ENCODE measurements around the gene DGKH. TPM values are rescaled to one million over a fixed set of nuclear protein-coding genes. Genes with fewer than 3 reads are reported as not detected.
"Not testable (repeated sequence)": the region's sequence is repeated elsewhere in the genome, so short reads cannot be mapped to it uniquely, and the experiment has no call there.

Gene DGKH
- polyA plus RNA-seq, 12 donors, result 2.9 to 6.5 (median 4.3) TPM; not detected in 1

- not testable (repeated sequence) for DNase-seq
These were observed 114.9 kb downstream of the DGKH start for GRCh38 chr13:42163338-42163737.

DNA sequence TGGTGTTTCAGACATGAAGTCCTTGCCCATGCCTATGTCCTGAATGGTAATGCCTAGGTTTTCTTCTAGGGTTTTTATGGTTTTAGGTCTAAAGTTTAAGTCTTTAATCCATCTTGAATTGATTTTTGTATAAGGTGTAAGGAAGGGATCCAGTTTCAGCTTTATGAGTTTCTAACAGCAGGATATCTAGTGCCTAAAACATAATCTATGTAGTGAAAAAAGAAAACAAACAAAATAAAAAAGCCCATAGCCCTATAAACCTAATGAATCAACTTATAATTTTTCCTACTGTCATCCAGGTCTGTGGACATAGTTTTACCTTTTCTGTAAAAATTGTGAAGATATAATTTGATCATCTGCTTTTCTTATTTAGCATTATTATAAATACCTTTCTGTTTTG lies 115.5 kb downstream of the DGKH start:
- DNase-seq, result not testable (repeated sequence)

- no peak for DNase-seq
These were observed 116.2 kb downstream of the DGKH start for GRCh38 chr13:42164557-42165125.

DNA sequence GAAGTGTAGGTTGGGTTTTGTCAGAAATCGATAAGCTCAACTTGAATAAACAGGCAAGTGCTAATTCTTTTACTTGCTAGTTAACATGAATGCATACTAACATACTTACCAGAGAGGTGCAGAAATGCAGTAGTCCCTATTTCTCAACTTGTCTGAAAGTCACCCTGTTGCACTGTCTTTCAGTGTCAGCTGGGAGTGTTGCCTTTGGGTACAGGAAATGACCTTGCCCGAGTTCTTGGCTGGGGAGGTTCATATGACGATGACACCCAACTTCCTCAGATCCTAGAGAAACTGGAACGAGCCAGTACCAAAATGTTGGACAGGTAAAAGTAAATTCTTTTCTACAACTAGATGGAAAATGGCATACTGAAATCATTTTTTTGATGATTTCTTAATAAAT lies 120.0 kb downstream of the DGKH start:
- DNase-seq, result no peak

DNA sequence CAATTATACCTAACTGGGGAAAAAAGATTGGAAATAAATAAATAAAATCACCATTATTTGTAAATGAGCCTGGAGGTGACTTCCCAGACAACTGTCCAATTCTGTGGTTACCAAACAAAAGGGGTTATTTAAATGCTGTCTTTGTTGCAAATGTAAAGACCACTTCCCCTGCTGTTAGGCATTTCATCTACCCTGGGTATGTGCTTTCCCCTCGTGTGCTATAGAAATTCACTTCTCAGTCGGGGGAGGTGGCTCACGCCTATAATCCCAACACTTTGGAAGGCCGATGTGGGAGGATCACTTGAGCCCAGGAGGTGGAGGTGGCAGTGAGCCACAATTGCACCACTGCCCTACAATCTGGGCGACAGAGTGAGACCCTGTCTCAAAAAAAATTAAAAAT lies 121.6 kb downstream of the DGKH start:
- DNase-seq, result no peak

DNA sequence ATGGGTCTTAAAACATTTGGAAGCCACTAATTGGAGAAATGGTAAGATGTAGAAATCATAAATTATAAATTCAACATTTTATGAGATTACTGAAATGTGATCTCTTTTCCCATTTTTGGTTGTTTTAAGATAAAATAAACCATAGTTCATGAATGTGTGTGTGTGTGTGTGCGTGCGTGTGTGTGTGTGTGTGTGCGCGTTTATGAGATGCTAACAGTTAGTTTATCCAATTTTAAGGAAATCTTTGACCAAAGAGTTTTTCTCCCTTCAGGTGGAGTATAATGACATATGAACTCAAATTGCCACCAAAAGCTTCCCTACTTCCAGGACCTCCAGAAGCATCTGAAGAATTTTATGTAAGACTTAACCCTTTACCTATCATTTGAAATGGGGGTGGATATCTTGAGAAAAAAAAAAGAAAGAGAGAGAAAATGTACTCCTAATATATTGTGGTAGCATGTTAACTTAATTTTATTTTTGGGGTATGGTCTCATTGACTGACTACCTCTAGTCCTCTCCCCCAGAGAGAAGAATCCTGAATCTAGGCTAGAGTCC lies 125.4 kb downstream of the DGKH start:
- DNase-seq, result no peak

DNA sequence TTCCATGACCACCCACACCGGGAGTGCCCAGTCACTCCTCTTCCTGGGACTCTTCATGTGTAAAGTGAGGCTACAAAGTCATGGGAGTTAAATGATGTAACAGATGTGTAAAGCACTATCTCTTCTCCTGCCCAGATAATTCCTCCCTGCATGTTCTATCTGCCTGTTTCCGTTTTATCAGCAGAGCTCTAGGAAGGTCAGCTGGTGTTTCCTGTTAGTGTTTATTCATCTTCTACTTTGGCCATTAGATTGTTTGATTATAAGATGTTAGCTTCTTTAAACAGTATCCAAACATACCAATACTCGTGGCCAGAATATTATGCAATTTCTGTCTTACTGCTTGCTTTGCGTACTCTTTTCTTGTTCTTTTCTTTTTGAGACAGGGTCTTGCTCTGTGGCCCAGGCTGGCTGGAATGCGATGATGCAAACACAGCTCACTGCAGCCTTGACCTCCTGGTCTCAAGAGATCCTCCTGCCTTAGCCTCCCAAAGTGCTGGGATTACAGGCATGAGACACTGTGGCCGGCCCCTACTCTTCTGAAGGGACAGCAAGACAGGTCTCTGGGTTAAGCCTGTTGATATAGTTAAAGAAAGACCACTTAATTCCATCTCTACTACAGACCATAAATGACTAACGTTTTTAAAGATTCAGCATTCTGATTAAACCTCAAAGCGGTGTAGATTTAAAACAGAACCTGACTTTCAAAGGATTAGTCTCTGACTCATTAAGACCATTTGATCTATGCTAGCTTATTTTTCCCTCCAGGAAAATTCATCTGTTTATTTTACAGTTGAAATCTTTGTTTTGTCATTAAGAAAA lies 126.1 kb downstream of the DGKH start:
- DNase-seq, result no peak

DNA sequence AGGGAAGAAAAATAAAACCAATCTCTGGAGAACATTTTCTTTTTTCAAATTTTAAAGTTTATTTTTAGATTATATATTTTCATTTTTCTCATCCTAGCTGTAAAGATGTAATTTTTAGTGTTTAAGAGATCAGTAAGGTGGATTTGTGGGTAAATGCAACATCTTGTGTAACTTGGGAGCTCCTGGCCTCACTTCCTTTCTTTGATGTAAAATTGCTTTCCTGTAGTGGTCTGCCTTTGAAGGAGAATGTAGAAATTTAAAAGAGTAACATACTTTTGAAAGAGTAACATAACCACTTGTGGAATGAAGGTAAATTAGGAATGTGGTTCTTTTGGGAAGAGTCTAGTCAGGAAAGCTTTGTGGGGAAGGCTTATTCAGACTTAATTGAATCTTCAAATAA lies 127.8 kb downstream of the DGKH start:
- DNase-seq, result no peak

DNA sequence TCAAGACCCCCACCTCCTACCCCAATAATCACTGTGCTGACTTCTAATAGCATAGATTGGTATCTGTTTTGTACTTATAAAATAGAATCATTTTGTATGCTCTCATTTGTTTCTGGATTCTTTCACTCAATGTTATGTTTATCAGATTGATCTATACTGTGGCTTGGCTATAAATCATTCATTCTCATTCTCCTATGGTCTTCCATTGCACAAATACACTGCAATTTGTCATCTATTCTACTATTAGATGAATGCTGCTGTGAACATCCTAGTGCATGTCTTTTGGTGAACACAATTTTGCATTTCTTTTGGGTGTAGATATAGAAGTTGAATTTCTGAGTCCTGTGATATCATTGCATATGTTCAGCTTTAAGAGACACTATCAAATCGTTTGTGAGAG lies 128.7 kb downstream of the DGKH start:
- DNase-seq, result no peak

DNA sequence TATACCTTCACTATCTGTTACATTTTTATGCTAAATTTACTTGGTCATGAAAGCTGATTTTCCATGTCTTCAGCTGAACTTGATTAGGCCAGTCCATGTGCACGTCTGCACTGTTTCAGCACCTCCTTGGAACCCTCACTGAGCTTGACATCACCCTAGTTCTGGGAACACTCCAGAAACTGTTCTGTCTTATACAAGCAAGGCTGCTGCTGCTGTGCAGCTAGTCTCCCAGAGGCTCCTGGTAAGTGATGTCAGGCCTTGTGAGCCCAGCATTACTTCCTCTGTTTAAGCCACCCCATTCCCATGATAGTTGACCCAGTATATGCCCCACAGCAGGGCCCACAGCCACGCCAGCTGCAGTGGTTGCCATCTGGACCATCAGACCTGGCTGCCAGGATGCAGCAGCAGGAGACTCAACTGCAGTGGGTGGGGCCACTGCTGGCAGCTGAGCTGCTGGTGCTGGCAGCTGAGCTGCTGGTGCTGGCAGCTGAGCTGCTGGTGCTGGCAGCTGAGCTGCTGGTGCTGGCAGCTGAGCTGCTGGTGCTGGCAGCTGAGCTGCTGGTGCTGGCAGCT lies 133.0 kb downstream of the DGKH start:
- peak; percentile 0 for DNase-seq

- DNase-seq, result no peak
These were observed 140.6 kb downstream of the DGKH start for GRCh38 chr13:42189061-42189460.

DNA sequence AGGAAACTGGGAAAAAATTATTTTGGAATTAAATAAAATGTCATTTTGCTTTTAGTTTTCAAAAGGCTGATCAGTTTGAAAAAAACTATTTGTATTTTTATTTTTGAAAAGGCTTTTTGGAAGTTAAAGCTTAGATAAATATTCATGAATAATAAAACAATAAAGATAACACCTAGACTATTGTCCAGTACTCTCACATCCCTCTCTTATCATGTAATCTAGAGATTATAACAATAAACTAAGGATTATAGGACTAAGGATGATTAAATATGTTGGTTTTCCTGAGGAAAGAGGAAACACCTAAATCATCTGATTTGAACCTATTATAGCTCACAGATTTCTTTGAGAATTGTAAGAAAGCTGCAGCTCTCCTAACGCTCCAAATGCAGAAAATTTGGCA lies 142.1 kb downstream of the DGKH start:
- DNase-seq, result no peak

DNA sequence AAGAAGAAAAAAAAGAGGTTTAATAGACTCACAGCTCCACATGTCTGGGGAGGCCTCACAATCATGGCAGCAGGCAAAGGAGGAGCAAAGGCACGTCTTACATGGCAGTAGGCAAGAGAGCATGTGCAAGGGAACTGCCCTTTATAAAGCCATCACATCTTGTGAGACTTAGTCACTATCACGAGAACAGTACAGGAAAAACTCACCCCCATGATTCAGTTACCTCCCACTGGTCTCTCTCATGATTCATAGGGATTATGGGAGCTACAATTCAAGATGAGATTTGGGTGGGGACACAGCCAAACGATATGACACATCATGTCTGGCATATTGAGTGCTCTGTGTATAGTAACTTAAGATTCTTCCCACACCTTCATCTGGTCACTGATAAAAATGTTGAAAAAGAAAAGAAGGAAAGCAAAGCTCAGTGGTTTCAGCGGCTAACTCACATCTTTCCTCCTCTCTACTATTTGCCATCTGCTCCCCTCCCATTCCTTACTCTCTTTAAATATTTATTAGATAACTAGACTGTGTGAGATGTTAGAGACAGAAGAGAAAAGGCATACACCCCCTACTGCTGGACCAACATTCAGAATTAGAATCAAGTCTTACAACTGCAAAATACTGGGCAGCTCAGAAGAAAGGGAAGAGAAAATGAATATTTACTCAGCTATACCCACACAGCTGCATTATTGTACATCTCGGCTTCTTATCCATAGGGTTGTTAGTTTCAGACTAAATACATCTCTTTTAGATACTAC lies 163.4 kb downstream of the DGKH start:
- DNase-seq, result no peak

DNA sequence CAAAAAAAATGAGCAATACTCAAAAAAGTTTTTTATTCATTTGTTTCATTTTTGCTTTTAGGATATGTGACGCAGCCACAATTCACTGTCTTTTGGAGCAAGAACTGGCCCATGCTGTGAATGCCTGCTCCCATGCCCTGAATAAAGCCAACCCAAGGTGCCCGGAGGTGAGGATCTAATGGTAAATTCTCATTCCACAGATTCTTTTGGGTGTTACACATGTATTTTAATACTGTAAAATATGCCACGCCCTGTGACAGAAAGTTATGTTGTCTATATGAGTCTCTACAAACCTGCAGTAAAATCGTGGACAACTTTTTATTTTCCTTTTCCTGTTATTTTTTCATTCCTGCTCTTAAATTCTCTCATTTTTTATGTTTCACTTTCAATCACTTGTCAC lies 166.0 kb downstream of the DGKH start:
- no peak for DNase-seq

DNA sequence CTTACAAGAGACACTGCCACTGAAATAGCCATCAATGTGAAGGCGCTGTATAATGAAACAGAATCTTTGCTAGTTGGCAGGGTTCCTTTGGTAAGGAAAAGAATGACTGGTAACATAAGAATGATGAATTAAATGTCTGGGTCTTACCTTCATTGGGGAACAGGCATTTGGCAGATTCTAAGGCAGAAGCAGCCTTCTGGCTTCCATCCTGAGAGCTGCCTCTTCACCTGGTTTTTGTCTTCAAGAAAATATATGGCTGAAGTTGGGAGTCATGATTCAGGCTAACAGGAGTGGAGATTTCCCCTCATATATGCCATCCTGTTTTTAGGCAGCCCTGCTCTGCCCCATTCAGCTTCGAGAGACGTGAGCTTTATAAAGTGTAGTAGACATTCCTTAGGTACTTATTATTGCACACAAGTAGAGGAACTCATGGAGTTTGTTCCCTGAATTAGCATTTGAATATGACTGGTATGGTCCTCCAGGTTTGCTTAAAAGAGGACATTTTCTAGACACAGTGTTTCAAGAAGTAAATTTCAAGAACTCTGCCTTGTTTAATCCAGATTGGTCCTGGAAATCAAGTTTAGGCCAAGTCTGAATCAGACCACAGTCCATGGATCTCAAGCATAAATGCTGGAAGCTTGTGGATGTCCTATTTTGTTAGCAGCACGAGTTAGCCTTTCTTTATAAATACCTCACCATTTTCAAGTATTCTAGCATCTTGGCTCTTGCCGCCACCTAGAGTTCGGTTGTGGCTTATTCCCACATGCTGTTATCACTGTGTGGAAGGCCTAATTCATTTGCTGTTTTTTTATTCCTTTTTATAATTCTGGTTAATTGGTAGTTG lies 167.4 kb downstream of the DGKH start:
- DNase-seq, result peak; percentile 8

DNA sequence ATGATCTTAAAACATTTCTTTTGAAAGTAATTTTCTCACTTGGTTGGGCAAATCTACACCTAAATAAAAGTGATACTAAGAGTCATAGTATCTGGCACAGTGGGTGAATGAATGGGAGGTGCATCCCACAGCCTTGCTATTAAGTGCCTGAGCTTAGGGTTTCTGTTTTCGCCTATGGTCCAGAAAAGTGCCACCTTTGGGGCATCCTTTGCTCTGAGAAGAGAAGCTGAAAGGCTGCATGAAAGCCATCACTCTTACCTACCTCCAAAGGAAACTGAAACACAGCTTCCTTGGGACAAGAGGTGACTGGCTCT lies 167.9 kb downstream of the DGKH start:
- no peak for DNase-seq

- no peak for DNase-seq
These were observed 170.1 kb downstream of the DGKH start for GRCh38 chr13:42218576-42218975.

- no peak for DNase-seq
These were observed 170.6 kb downstream of the DGKH start for GRCh38 chr13:42219051-42219450.

DNA sequence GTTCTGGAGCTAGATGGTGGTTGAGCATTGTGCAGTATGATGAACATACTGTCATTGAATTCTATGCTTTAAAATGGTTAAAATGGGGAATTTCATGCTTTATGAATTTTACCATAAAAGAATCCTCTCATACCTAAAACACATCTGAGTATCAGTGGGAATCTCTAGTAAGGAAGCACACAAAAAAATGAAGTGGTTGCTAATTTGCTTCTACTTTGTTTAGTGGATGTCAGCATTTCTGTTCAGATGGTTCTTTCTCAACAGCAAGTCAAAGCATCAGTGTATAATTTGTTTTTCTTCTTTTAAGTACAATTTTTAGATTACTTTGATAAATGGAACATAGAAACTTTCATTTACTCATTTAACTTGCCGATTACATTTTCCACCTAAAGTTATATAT lies 171.4 kb downstream of the DGKH start:
- DNase-seq, result no peak

- DNase-seq, result no peak
These were observed 172.8 kb downstream of the DGKH start for GRCh38 chr13:42221121-42221765.

- no peak for DNase-seq
These were observed 175.2 kb downstream of the DGKH start for GRCh38 chr13:42223681-42224080.
